ENCODE data around the gene STX3. TPM values are rescaled to one million over a fixed set of nuclear protein-coding genes. Genes with fewer than 3 reads are reported as not detected.

STX3 gene
- total and polyA plus RNA-seq, 2 of the 13 experiments (the other 11 are each of a cell fraction or from before 2014, with no cell fraction given) = 16.5 to 24.0 TPM

- TF ChIP-seq ATF1 (CRISPR knock-in tag; IDR thresholded peaks at IDR 0.05) = no peak
- 0 out of 2 replicates have a peak, but pooled peaks have one; percentile 4 for TF ChIP-seq ZNF274 (CRISPR knock-in tag; IDR thresholded peaks at IDR 0.05)
- no peak for TF ChIP-seq TEAD2 (CRISPR knock-in tag; IDR thresholded peaks at IDR 0.05)
- TF ChIP-seq KLF9 (CRISPR knock-in tag; IDR thresholded peaks at IDR 0.05; ENCODE audit: low read depth) = no peak
- peak; percentile 71 for TF ChIP-seq HNRNPLL (IDR thresholded peaks at IDR 0.05; ENCODE audit: low read depth, low read length, poor library complexity, severe bottlenecking)
- TF ChIP-seq CENPT (CRISPR knock-in tag; IDR thresholded peaks at IDR 0.05; ENCODE audit: low read depth) = 0 out of 2 replicates have a peak, but pooled peaks have one; percentile 54
- peak; percentile 45; the same call in 1 of the 2 replicates for TF ChIP-seq POLR2G (IDR thresholded peaks at IDR 0.05; ENCODE audit: low read depth, low read length)
- TF ChIP-seq SMYD3 (CRISPR knock-in tag; IDR thresholded peaks at IDR 0.05) = no peak
- TF ChIP-seq PHF21A (CRISPR knock-in tag; IDR thresholded peaks at IDR 0.05) = no peak
- TF ChIP-seq YEATS4 (CRISPR knock-in tag; IDR thresholded peaks at IDR 0.05; ENCODE audit: borderline replicate concordance) = 0 out of 2 replicates have a peak, but pooled peaks have one; percentile 12
- no peak for TF ChIP-seq DRAP1 (CRISPR knock-in tag; IDR thresholded peaks at IDR 0.05)
- no peak for TF ChIP-seq ZNF841 (CRISPR knock-in tag; IDR thresholded peaks at IDR 0.05; ENCODE audit: borderline replicate concordance)
- peak; percentile 34; the same call in 1 of the 2 replicates for TF ChIP-seq KDM3A (CRISPR knock-in tag; IDR thresholded peaks at IDR 0.05; ENCODE audit: low read depth)
- TF ChIP-seq YY1 (IDR thresholded peaks at IDR 0.05; ENCODE audit: insufficient read depth, insufficient replicate concordance, low read depth, low read length) = peak; percentile 40
- TF ChIP-seq MYC (CRISPR knock-in tag; IDR thresholded peaks at IDR 0.05; ENCODE audit: borderline replicate concordance) = no peak
- TF ChIP-seq ZNF24 (IDR thresholded peaks at IDR 0.05) = no peak
- TF ChIP-seq JUN (CRISPR knock-in tag; IDR thresholded peaks at IDR 0.05) = no peak
- no peak for TF ChIP-seq ZNF512 (CRISPR knock-in tag; IDR thresholded peaks at IDR 0.05)
- TF ChIP-seq SNAPC5 (CRISPR knock-in tag; IDR thresholded peaks at IDR 0.05; ENCODE audit: borderline replicate concordance) = no peak
- no peak for TF ChIP-seq KLF11 (CRISPR knock-in tag; IDR thresholded peaks at IDR 0.05)
- TF ChIP-seq AGO2 (optimal IDR thresholded peaks at IDR 0.05; ENCODE audit: low read depth, low read length) = peak; percentile 59
- 0 out of 2 replicates have a peak, but pooled peaks have one; percentile 19 for TF ChIP-seq NR2C2 (CRISPR knock-in tag; IDR thresholded peaks at IDR 0.05; ENCODE audit: borderline replicate concordance)
- 0 out of 2 replicates have a peak, but pooled peaks have one; percentile 17 for TF ChIP-seq ZNF234 (CRISPR knock-in tag; conservative IDR thresholded peaks at IDR 0.05)
- TF ChIP-seq ZNF317 (CRISPR knock-in tag; IDR thresholded peaks at IDR 0.05) = no peak
- no peak for TF ChIP-seq HIVEP1 (CRISPR knock-in tag; IDR thresholded peaks at IDR 0.05)
- no peak for TF ChIP-seq ZNF441 (CRISPR knock-in tag; IDR thresholded peaks at IDR 0.05; ENCODE audit: borderline replicate concordance)
These were observed at the start of gene STX3 (continued) for GRCh38 chr11:59754859-59755700.
